Lung (tissue), 12 donors: ENCODE measurements around the gene CCDC40. TPM values are rescaled to one million over a fixed set of nuclear protein-coding genes. Genes with fewer than 3 reads are reported as not detected.

Experiments used
- ATAC-seq: fragments of 200-7000 bp; cut with Tn5 transposase; one replicate; pipeline ENCODE4 v1.9.1; 2020; ENCODE audit warnings: moderate number of reproducible peaks; ENCODE audit not compliant: insufficient read depth, low FRiP score
- DNase-seq, 3 donors: peaks; one replicate each; pipeline ENCODE4 v3.0.0-alpha.2; 2013 to 2017
- H3K27ac ChIP-seq, 2 donors: one replicate each; pipeline ENCODE4 v1.5.1; 2013; ENCODE audit warnings: mild to moderate bottlenecking in 2 of 2, moderate library complexity in 2 of 2, control low read depth in 1 of 2, inconsistent platforms in 1 of 2, low read depth in 1 of 2, low read length in 1 of 2
- H3K27me3 ChIP-seq, 3 donors: one replicate each; pipeline ENCODE4 v1.5.1; 2013; ENCODE audit warnings: low read length in 2 of 3; ENCODE audit not compliant: control insufficient read depth in 3 of 3, insufficient read depth in 3 of 3
- H3K36me3 ChIP-seq, 4 donors: one replicate each; pipeline ENCODE4 v1.5.1; 2013; ENCODE audit warnings: low read length in 4 of 4, mild to moderate bottlenecking in 1 of 4, moderate library complexity in 1 of 4; ENCODE audit not compliant: control insufficient read depth in 4 of 4, insufficient read depth in 4 of 4
- H3K4me1 ChIP-seq, 5 donors: one replicate each; pipeline ENCODE4 v1.5.1; 2013; ENCODE audit warnings: low read length in 5 of 5, mild to moderate bottlenecking in 2 of 5, moderate library complexity in 1 of 5; ENCODE audit not compliant: control insufficient read depth in 5 of 5, insufficient read depth in 5 of 5
- H3K4me3 ChIP-seq: one replicate; pipeline ENCODE4 v1.5.1; 2013; ENCODE audit warnings: mild to moderate bottlenecking, control low read depth, moderate library complexity
- H3K9ac ChIP-seq, 2 donors: one replicate each; pipeline ENCODE4 v1.5.1; 2013; ENCODE audit warnings: low read length in 2 of 2, control low read depth in 1 of 2; ENCODE audit not compliant: insufficient read depth in 1 of 2
- H3K9me3 ChIP-seq, 4 donors: one replicate each; pipeline ENCODE4 v1.5.1; 2013; ENCODE audit warnings: low read length in 3 of 4, mild to moderate bottlenecking in 1 of 4, moderate library complexity in 1 of 4; ENCODE audit not compliant: control insufficient read depth in 4 of 4, insufficient read depth in 3 of 4
- WGBS, 2 donors: extraction: QIAGEN DNeasy Blood & Tissue Kit; methylation state at CpG; one replicate each; pipeline ENCODE4 v1.1.7; 2013; 5-methylcytosine and 5-hydroxymethylcytosine counted together
- polyA plus RNA-seq, 2 donors: library from polyadenylated mRNA; stranded (reverse); fragments of 200-250 nt; gene quantifications; one replicate each; pipeline ENCODE4 v1.2.1, GENCODE V29; 2013
- total RNA-seq, 2 donors: library from RNA; depleted of rRNA in 1 of 2; stranded (reverse); fragments of >200 nt in 1 of 2; gene quantifications; one replicate each; pipeline ENCODE4 v1.2.1, GENCODE V29; 2014 to 2021
- TF ChIP-seq, protein P1 (sequence below): IDR thresholded peaks from 2 replicates; pipeline ENCODE4 v1.5.1; 2012; ENCODE audit warnings: mild to moderate bottlenecking; ENCODE audit errors: control extremely low read depth, extremely low read depth
- donor health status: control.
- donor health status: control.
- donor health status: Bipolar disorder and iron deficiency.
- donor health status: healthy.
- donor health status: DM: yes; HTN: yes; CAD: no.

Gene CCDC40
- total and polyA plus RNA-seq, 4 donors: 6.0 to 34.5 (median 7.3) TPM

DNA sequence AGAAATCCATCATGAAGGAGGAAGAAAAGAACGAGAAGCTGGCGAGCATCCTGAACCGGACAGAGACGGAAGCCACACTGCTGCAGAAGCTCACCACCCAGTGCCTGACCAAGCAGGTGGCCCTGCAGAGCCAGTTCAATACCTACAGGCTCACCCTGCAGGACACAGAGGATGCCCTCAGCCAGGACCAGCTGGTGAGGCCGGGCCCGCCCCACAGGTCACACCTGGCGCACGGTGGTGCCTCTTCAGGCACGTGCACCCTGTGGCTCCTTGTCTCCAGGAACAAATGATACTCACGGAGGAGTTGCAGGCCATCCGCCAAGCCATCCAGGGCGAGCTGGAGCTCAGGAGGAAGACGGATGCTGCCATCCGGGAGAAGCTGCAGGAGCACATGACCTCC is 45.2 kb downstream of the CCDC40 start:
- no peaks in the 10 kb centered on the region for H3K27me3 ChIP-seq
- 91 to 94% methylated on average over 14 of the region's 14 CpGs for WGBS, 2 donors
- no peaks in the 10 kb centered on the region for H3K36me3 ChIP-seq
- H3K4me3 ChIP-seq: no peak overlapping the region
- DNase-seq (no peak), ATAC-seq (no peak)
- H3K4me1 ChIP-seq: no peaks in the 10 kb centered on the region
- H3K9me3 ChIP-seq: no peaks in the 10 kb centered on the region
- TF ChIP-seq, protein P1, sequence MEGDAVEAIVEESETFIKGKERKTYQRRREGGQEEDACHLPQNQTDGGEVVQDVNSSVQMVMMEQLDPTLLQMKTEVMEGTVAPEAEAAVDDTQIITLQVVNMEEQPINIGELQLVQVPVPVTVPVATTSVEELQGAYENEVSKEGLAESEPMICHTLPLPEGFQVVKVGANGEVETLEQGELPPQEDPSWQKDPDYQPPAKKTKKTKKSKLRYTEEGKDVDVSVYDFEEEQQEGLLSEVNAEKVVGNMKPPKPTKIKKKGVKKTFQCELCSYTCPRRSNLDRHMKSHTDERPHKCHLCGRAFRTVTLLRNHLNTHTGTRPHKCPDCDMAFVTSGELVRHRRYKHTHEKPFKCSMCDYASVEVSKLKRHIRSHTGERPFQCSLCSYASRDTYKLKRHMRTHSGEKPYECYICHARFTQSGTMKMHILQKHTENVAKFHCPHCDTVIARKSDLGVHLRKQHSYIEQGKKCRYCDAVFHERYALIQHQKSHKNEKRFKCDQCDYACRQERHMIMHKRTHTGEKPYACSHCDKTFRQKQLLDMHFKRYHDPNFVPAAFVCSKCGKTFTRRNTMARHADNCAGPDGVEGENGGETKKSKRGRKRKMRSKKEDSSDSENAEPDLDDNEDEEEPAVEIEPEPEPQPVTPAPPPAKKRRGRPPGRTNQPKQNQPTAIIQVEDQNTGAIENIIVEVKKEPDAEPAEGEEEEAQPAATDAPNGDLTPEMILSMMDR: no peak
- H3K9ac ChIP-seq: no peak overlapping the region
- no peak overlapping the region for H3K27ac ChIP-seq

DNA sequence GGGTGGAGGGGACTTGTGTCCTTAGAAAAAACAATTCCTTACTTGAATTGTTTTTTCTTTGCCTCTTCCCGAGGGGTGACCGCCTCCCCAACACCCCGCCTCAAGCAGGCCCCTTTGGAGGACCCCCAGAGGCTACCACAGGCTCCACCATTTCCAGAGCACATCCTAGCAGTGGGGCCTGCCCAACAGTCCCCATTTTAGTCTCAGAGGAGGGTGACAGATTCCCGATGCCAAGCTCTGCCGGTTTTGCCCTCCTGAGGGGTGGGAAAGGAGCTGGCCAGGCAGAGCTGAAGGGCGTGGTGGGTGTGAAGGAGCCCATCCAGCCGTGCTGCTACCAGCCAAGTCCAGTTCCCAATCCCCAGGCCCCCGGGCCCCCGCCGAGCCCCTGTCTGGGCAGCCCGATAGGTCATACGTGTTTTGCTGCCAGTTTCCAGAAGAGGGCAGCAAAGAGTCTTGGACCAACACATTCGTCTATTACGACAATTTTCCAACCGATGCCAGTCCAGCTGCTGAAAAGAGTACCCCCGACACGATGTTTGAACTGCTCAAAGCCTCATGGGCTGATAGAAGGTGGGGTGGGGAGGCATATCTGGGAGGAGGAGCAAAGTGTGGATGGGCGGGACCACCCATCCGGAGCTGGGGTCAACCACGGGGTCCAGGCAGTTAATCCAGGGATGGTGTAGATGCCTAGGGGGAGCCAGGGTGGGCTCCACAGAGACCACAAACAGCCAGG is 46.1 kb downstream of the CCDC40 start:
- no peaks in the 10 kb centered on the region for H3K4me1 ChIP-seq
- H3K27me3 ChIP-seq: no peaks in the 10 kb centered on the region
- TF ChIP-seq, protein P1: peak; percentile 54
- no peak overlapping the region for H3K9ac ChIP-seq
- DNase-seq: peak; percentile 74 to 88 (median 84)
- no peaks in the 10 kb centered on the region for H3K36me3 ChIP-seq
- no peak overlapping the region for H3K27ac ChIP-seq
- WGBS, 2 donors: 29 to 30% methylated on average over 20 of the region's 20 CpGs
- ATAC-seq: no peak
- H3K4me3 ChIP-seq: no peak overlapping the region
- H3K9me3 ChIP-seq: no peaks in the 10 kb centered on the region

DNA sequence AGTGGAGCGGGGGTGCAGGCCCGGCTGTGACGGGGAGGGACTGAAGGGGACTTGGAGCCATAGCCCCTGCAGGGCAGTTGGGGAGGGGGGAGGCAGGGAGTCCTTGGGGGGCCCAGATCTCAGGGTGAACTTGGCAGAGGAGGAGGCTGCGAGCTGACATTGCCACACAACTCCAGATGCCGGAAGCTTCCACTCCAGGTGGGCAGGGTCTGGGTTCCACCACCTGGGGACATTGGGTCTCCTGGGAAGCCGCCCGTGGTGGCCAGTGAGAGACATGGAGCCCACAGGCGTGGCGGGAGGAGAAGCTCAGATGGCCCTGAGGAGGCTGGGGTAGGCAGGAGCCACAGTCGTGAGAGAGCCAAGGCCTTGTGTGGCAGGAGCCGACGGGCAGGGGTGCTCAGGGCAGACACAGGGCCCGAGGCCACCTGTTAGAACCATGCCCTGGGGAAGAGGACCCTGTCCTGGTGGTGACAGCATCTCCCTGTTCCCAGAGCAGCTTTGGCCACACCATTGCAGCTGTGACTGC is 46.8 kb downstream of the CCDC40 start:
- TF ChIP-seq, protein P1: no peak
- WGBS, 2 donors: 88 to 90% methylated on average over 13 of the region's 13 CpGs
- H3K9ac ChIP-seq: no peak overlapping the region
- no peaks in the 10 kb centered on the region for H3K9me3 ChIP-seq
- H3K4me3 ChIP-seq: no peak overlapping the region
- H3K36me3 ChIP-seq: no peaks in the 10 kb centered on the region
- H3K27ac ChIP-seq: no peak overlapping the region
- no peak for DNase-seq
- no peaks in the 10 kb centered on the region for H3K4me1 ChIP-seq
- no peaks in the 10 kb centered on the region for H3K27me3 ChIP-seq
- ATAC-seq: no peak
